HUES64 (cell line): ENCODE measurements around the gene ZNRF1.
"Not testable (repeated sequence)": the region's sequence is repeated elsewhere in the genome, so short reads cannot be mapped to it uniquely, and the experiment has no call there.

Experiments used
- H3K27ac ChIP-seq: 2 replicates; pipeline ENCODE4 v1.7.0; 2013; ENCODE audit warnings: low read depth, low read length, inconsistent platforms
- H3K27me3 ChIP-seq: 2 replicates; pipeline ENCODE4 v1.6.1; 2013; ENCODE audit warnings: mild to moderate bottlenecking, low read length; ENCODE audit not compliant: insufficient read depth
- H3K36me3 ChIP-seq: 2 replicates; pipeline ENCODE4 v1.6.1; 2013; ENCODE audit warnings: mild to moderate bottlenecking, low read length; ENCODE audit not compliant: insufficient read depth
- H3K4me1 ChIP-seq: 2 replicates; pipeline ENCODE4 v1.6.1; 2013; ENCODE audit warnings: mild to moderate bottlenecking, low read length, moderate library complexity; ENCODE audit not compliant: insufficient read depth
- H3K4me3 ChIP-seq: 2 replicates; pipeline ENCODE4 v1.5.1; 2013; ENCODE audit warnings: mild to moderate bottlenecking, low read length, moderate library complexity
- H3K9ac ChIP-seq: 2 replicates; pipeline ENCODE4 v1.6.1; 2013; ENCODE audit warnings: mild to moderate bottlenecking, low read depth, low read length
- H3K9me3 ChIP-seq: 2 replicates; pipeline ENCODE4 v1.6.1; 2013; ENCODE audit warnings: low read depth, low read length; ENCODE audit not compliant: insufficient read depth
- WGBS: fragments of 150-250, 120-280 bp; methylation state at CpG from one replicate; pipeline ENCODE4 v1.1.7; 2013; ENCODE audit warnings: missing lambda C conversion rate; 5-methylcytosine and 5-hydroxymethylcytosine counted together

Gene ZNRF1

DNA sequence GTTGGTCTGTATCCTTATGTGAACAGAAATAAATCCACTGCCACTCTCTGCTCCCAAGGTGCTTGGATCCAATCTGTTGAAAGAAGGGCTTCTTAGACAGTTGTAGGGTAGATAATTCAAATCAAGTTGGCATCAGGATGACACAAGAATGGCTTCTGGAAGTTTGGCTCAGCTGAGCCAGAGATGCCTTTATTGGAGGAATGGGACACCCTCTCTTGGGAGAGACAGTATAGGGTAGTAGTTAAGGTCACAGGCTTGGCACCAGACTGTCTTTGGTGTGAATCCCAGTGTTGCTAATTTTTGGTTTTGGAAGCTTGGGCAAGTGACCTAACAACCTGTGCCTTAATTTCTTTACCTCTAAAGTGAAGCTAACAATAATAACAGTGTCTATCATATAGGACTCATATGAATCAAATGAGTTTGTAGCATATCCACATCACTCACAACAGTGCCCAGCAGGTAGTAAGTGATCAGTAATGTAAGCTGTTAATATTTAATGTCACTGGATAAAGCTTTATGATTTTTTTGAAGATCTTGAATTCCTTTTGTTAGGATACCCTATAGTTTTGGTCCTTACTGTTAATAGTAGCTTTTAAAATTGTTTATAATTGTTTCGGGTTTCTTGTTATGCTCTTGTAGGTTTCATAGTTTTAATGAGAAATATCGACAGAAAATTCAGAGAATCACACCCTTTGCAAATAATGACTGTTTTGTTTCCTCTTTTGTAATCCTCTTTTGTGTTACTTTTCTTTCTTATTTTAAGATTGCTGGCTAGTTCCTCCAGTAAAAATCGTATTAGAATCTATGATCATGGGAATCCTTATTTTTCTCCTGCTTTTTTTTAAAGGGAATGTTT is 19.1 kb downstream of the ZNRF1 start:
- H3K4me3 ChIP-seq = no peak overlapping the region
- H3K9me3 ChIP-seq = peaks cover 14% of the 10 kb centered on the region; the same call in 1 of the 2 replicates
- H3K4me1 ChIP-seq = peaks cover under 1% of the 10 kb centered on the region; the same call in 1 of the 2 replicates
- H3K27ac ChIP-seq = no peak overlapping the region
- H3K27me3 ChIP-seq = no peaks in the 10 kb centered on the region
- peaks cover 4% of the 10 kb centered on the region for H3K36me3 ChIP-seq
- no peak overlapping the region for H3K9ac ChIP-seq
- WGBS = 100% methylated on average over 1 of the region's 3 CpGs

- Histone ChIP-seq H3K36me3 (peaks cover 4% of the 10 kb centered on the region), H3K4me3 (no peak overlapping the region), H3K9me3 (peaks cover 14% of the 10 kb centered on the region; the same call in 1 of the 2 replicates), H3K27ac (no peak overlapping the region), H3K4me1 (no peaks in the 10 kb centered on the region; the same call in 1 of the 2 replicates), H3K27me3 (no peaks in the 10 kb centered on the region), H3K9ac (no peak overlapping the region)
- WGBS = 97% methylated on average over 7 of the region's 8 CpGs
Measured at GRCh38 chr16:75019007-75019406, 20.2 kb downstream of the ZNRF1 start.

DNA sequence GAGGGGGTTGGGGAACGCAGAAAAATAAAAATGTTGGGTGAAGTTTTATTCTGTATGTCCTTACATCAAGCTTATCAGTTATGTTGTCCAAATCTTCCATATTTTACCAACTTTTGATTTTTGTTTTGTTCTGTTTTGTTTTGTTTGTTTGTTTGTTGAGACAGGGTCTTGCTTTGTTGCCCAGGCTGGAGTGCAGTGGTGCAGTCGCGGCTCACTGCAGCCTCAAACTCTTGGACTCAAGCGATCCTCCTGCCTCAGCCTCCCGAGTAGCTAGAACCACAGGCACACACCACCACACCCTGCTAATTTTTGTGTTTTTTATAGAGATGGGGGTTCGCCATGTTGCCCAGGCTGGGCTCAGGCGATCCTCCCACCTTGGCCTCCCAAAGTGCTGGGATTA is 20.8 kb downstream of the ZNRF1 start:
- no peak overlapping the region for H3K27ac ChIP-seq
- H3K9me3 ChIP-seq = peaks cover 14% of the 10 kb centered on the region; the same call in 1 of the 2 replicates
- no peak overlapping the region for H3K4me3 ChIP-seq
- 98% methylated on average over 7 of the region's 7 CpGs for WGBS
- H3K4me1 ChIP-seq = no peaks in the 10 kb centered on the region; the same call in 1 of the 2 replicates
- H3K27me3 ChIP-seq = no peaks in the 10 kb centered on the region
- peaks cover 4% of the 10 kb centered on the region for H3K36me3 ChIP-seq
- no peak overlapping the region for H3K9ac ChIP-seq

GRCh38 chr16:75021410-75021809 is 22.6 kb downstream of the ZNRF1 start:
- 100% methylated on average over 1 of the region's 1 CpG for whole genome bisulfite sequencing
- Histone ChIP-seq H3K9me3 (peaks cover 14% of the 10 kb centered on the region; the same call in 1 of the 2 replicates), H3K9ac (no peak overlapping the region), H3K4me1 (no peaks in the 10 kb centered on the region; the same call in 1 of the 2 replicates), H3K4me3 (no peak overlapping the region), H3K27ac (no peak overlapping the region), H3K27me3 (no peaks in the 10 kb centered on the region), H3K36me3 (peaks cover 4% of the 10 kb centered on the region)

DNA sequence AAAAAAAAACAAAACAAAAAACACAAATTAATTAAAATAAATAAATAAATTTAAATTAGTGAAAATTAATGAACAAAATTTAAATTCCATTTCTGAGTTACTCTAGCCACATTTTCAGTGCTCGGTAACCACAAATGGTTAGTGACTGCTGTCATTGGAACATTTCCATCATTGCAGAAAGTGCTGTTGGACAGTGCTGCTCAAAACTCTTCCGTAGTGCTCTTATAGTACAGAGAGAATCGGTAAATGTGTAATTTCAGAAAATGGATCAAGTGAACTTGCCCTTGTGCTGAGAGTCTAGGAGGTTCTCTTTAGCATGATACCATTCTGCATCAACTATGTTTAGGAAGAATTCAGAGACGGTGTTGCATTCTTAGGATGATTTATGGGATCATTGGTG is 23.7 kb downstream of the ZNRF1 start:
- peaks cover 14% of the 10 kb centered on the region; the same call in 1 of the 2 replicates for H3K9me3 ChIP-seq
- H3K4me1 ChIP-seq = no peaks in the 10 kb centered on the region; the same call in 1 of the 2 replicates
- peaks cover 4% of the 10 kb centered on the region for H3K36me3 ChIP-seq
- no peak overlapping the region for H3K4me3 ChIP-seq
- WGBS = 96% methylated on average over 4 of the region's 4 CpGs
- H3K27me3 ChIP-seq = no peaks in the 10 kb centered on the region
- no peak overlapping the region for H3K9ac ChIP-seq
- H3K27ac ChIP-seq = no peak overlapping the region

- 96% methylated on average over 2 of the region's 2 CpGs for WGBS
- Histone ChIP-seq H3K27me3 (no peaks in the 10 kb centered on the region), H3K4me3 (no peak overlapping the region), H3K36me3 (peaks cover 4% of the 10 kb centered on the region), H3K4me1 (no peaks in the 10 kb centered on the region; the same call in 1 of the 2 replicates), H3K9me3 (peaks cover 14% of the 10 kb centered on the region; the same call in 1 of the 2 replicates), H3K9ac (no peak overlapping the region), H3K27ac (no peak overlapping the region)
Measured at GRCh38 chr16:75023009-75023408, 24.2 kb downstream of the ZNRF1 start.

GRCh38 chr16:75024182-75024581 is 25.4 kb downstream of the ZNRF1 start:
- H3K36me3 ChIP-seq = peaks cover 4% of the 10 kb centered on the region

GRCh38 chr16:75024594-75024993 is 25.8 kb downstream of the ZNRF1 start:
- no peak overlapping the region for H3K4me3 ChIP-seq
- H3K27me3 ChIP-seq = no peaks in the 10 kb centered on the region
- H3K9ac ChIP-seq = no peak overlapping the region
- peaks cover 14% of the 10 kb centered on the region; the same call in 1 of the 2 replicates for H3K9me3 ChIP-seq
- 99% methylated on average over 3 of the region's 4 CpGs for WGBS
- peaks cover 4% of the 10 kb centered on the region for H3K36me3 ChIP-seq
- H3K27ac ChIP-seq = no peak overlapping the region
- H3K4me1 ChIP-seq = no peaks in the 10 kb centered on the region

More at GRCh38 chr16:75024182-75024581, 25.4 kb downstream of the ZNRF1 start:
- no peaks in the 10 kb centered on the region for H3K27me3 ChIP-seq
- no peak overlapping the region for H3K27ac ChIP-seq
- WGBS = 92% methylated on average over 3 of the region's 3 CpGs
- H3K4me1 ChIP-seq = no peaks in the 10 kb centered on the region
- H3K9me3 ChIP-seq = peaks cover 14% of the 10 kb centered on the region; the same call in 1 of the 2 replicates
- no peak overlapping the region for H3K9ac ChIP-seq
- no peak overlapping the region for H3K4me3 ChIP-seq

- peaks cover 6% of the 10 kb centered on the region for H3K36me3 ChIP-seq
- H3K27me3 ChIP-seq = no peaks in the 10 kb centered on the region
- H3K4me1 ChIP-seq = no peaks in the 10 kb centered on the region
- no peak overlapping the region for H3K27ac ChIP-seq
- H3K4me3 ChIP-seq = no peak overlapping the region
- H3K9me3 ChIP-seq = peaks cover 14% of the 10 kb centered on the region; the same call in 1 of the 2 replicates
- no peak overlapping the region for H3K9ac ChIP-seq
- WGBS = 82% methylated on average over 3 of the region's 3 CpGs
Measured at GRCh38 chr16:75025761-75026160, 26.9 kb downstream of the ZNRF1 start.

GRCh38 chr16:75026239-75026891 is 27.5 kb downstream of the ZNRF1 start:
- not testable (repeated sequence) for H3K4me3 ChIP-seq, H3K9ac ChIP-seq, H3K36me3 ChIP-seq, H3K4me1 ChIP-seq, H3K27ac ChIP-seq, H3K27me3 ChIP-seq, H3K9me3 ChIP-seq
- WGBS = 94% methylated on average over 10 of the region's 10 CpGs

DNA sequence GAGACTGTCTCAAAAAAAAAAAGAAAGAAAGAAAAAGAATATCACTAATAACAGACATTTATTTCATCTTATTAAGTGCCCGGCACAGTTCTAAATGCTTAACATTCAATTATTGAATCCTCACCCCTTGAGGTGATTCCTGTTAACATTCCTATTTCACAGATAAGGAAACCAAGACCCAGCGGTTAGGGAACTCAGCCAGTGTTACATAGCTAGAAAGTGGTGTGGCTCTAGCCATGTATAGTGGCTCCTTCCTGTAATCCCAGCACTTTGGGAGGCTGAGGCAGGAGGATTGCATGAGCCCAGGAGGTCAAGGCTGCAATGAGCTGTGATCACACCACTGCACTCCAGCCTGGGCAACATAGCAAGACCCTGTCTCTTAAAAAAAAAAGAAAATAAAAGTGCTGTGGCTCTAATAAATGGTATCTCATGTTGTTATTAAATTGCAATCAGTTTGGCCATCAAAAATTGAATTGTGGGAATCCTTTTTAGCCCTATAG is 28.1 kb downstream of the ZNRF1 start:
- Histone ChIP-seq H3K4me1 (no peaks in the 10 kb centered on the region), H3K9ac (no peak overlapping the region), H3K9me3 (peaks cover 2% of the 10 kb centered on the region; the same call in 1 of the 2 replicates), H3K27me3 (no peaks in the 10 kb centered on the region), H3K4me3 (no peak overlapping the region), H3K36me3 (0 out of 2 replicates have a peak, but pooled peaks cover 2% of the 10 kb centered on the region), H3K27ac (no peak overlapping the region)
- 92% methylated on average over 2 of the region's 2 CpGs for WGBS
